Smooth muscle cell (in vitro differentiated cells): ENCODE measurements around the gene COG1. TPM values are rescaled to one million over a fixed set of nuclear protein-coding genes. Genes with fewer than 3 reads are reported as not detected.

Source experiments
- DNase-seq: peaks from one replicate; lab custom pipeline; 2025; ENCODE audit not compliant: unreplicated experiment; lab: John Stamatoyannopoulos, UW
- H2AFZ ChIP-seq: fragments of 200-600 bp; sonication (generic); 2 replicates; pipeline ENCODE4 v1.6.0; 2016; ENCODE audit warnings: antibody characterized with exemption, low read depth, mild to moderate bottlenecking
- H3F3A ChIP-seq: fragments of 200-600 bp; sonication (generic); 2 replicates; pipeline ENCODE4 v1.6.0; 2017; ENCODE audit warnings: antibody characterized with exemption, low read depth
- H3K27ac ChIP-seq: fragments of 200-600 bp; sonication (generic); 2 replicates; pipeline ENCODE4 v1.5.1; 2016; ENCODE audit warnings: low read depth, mild to moderate bottlenecking
- H3K27me3 ChIP-seq: fragments of 200-600 bp; sonication (generic); 2 replicates; pipeline ENCODE4 v1.6.1; 2016; ENCODE audit warnings: low read depth, mild to moderate bottlenecking
- H3K36me3 ChIP-seq: fragments of 200-600 bp; sonication (generic); 2 replicates; pipeline ENCODE4 v1.5.1; 2016; ENCODE audit warnings: low read depth
- H3K4me1 ChIP-seq: fragments of 200-600 bp; sonication (generic); 2 replicates; pipeline ENCODE4 v1.5.1; 2016; ENCODE audit warnings: low read depth
- H3K4me2 ChIP-seq: fragments of 200-600 bp; sonication (generic); 2 replicates; pipeline ENCODE4 v1.6.0; 2016; ENCODE audit warnings: mild to moderate bottlenecking
- H3K4me3 ChIP-seq: fragments of 200-600 bp; sonication (generic); 2 replicates; pipeline ENCODE4 v1.5.1; 2016; ENCODE audit warnings: mild to moderate bottlenecking
- H3K79me2 ChIP-seq: fragments of 200-600 bp; sonication (generic); 2 replicates; pipeline ENCODE4 v1.6.0; 2016; ENCODE audit warnings: low read depth, mild to moderate bottlenecking
- H3K9ac ChIP-seq: fragments of 200-600 bp; sonication (generic); 2 replicates; pipeline ENCODE4 v1.6.0; 2016; ENCODE audit warnings: low read depth
- H3K9me3 ChIP-seq: fragments of 200-600 bp; sonication (generic); replicated peaks from 2 replicates; pipeline ENCODE4 v1.5.1; 2016; ENCODE audit warnings: low read depth
- H4K20me1 ChIP-seq: fragments of 200-600 bp; sonication (generic); 2 replicates; pipeline ENCODE4 v1.6.0; 2016; ENCODE audit warnings: low read depth
- CTCF ChIP-seq: fragments of 200-600 bp; sonication (generic); IDR thresholded peaks from 2 replicates; pipeline ENCODE4 v1.5.1; 2017; ENCODE audit warnings: borderline replicate concordance, mild to moderate bottlenecking, antibody characterized with exemption; ENCODE audit not compliant: insufficient read depth, poor library complexity, severe bottlenecking
- WGBS: methylation state at CpG from one replicate; pipeline ENCODE4 v1.1.7; 2016; ENCODE audit warnings: low lambda C conversion rate; 5-methylcytosine and 5-hydroxymethylcytosine counted together
- polyA plus RNA-seq: library from polyadenylated mRNA; unstranded; fragments of >200 nt; fragmentation: Nextera tagmentation; extraction: Ambion mirVana; gene quantifications from 2 replicates; pipeline ENCODE4 v1.2.1, GENCODE V29; 2016
- total RNA-seq: library from RNA; depleted of rRNA; stranded (reverse); fragments of >200 nt; gene quantifications from 2 replicates; pipeline ENCODE4 v1.2.3, GENCODE V29; 2014

COG1 gene
- total and polyA plus RNA-seq, 2 experiments from 2014 or later, result 29.4 to 37.8 TPM

GRCh38 chr17:73203788-73204479 lies 11.1 kb downstream of the COG1 start:
- Histone ChIP-seq H2AFZ (no peak overlapping the region), H3K9ac (no peak overlapping the region), H3K79me2 (no peaks in the 10 kb centered on the region), H3F3A (no peaks in the 10 kb centered on the region), H3K4me2 (no peak overlapping the region), H3K9me3 (no peaks in the 10 kb centered on the region), H3K4me1 (no peaks in the 10 kb centered on the region), H4K20me1 (peaks cover 27% of the 10 kb centered on the region), H3K36me3 (peaks cover 26% of the 10 kb centered on the region), H3K27me3 (no peaks in the 10 kb centered on the region), H3K4me3 (no peak overlapping the region), H3K27ac (no peak overlapping the region)
- DNase-seq, result no peak
- WGBS, result 90% methylated on average over 10 of the region's 10 CpGs
- no peak for TF ChIP-seq CTCF

- DNase-seq, result no peak
- H3K27ac ChIP-seq, result no peak overlapping the region
- H3K9ac ChIP-seq, result no peak overlapping the region
- WGBS, result 90% methylated on average over 10 of the region's 10 CpGs
- H4K20me1 ChIP-seq, result peaks cover 38% of the 10 kb centered on the region
- H2AFZ ChIP-seq, result no peak overlapping the region
- H3F3A ChIP-seq, result peaks cover 2% of the 10 kb centered on the region
- no peaks in the 10 kb centered on the region for H3K4me1 ChIP-seq
- peaks cover 19% of the 10 kb centered on the region for H3K36me3 ChIP-seq
- H3K4me2 ChIP-seq, result no peak overlapping the region
- H3K9me3 ChIP-seq, result no peaks in the 10 kb centered on the region
- H3K27me3 ChIP-seq, result no peaks in the 10 kb centered on the region
- H3K4me3 ChIP-seq, result no peak overlapping the region
- H3K79me2 ChIP-seq, result no peaks in the 10 kb centered on the region
- no peak for TF ChIP-seq CTCF
Observed at GRCh38 chr17:73205459-73205961, 12.7 kb downstream of the COG1 start.

GRCh38 chr17:73208139-73208827 lies 15.4 kb downstream of the COG1 start:
- WGBS, result 94% methylated on average over 16 of the region's 16 CpGs
- no peak for DNase-seq
- peaks cover 11% of the 10 kb centered on the region for H3K36me3 ChIP-seq
- TF ChIP-seq CTCF, result no peak
- H4K20me1 ChIP-seq, result peaks cover 35% of the 10 kb centered on the region
- H3K4me3 ChIP-seq, result no peak overlapping the region
- H3F3A ChIP-seq, result peaks cover 2% of the 10 kb centered on the region
- no peak overlapping the region for H3K9ac ChIP-seq
- no peak overlapping the region for H3K27ac ChIP-seq
- H3K4me1 ChIP-seq, result no peaks in the 10 kb centered on the region
- no peaks in the 10 kb centered on the region for H3K27me3 ChIP-seq
- no peak overlapping the region for H3K4me2 ChIP-seq
- no peak overlapping the region for H2AFZ ChIP-seq
- no peaks in the 10 kb centered on the region for H3K9me3 ChIP-seq
- H3K79me2 ChIP-seq, result peaks cover 12% of the 10 kb centered on the region
